Kidney (tissue), 14 donors: Measurements from ENCODE around the gene SLC10A6. TPM values are rescaled to one million over a fixed set of nuclear protein-coding genes. Genes with fewer than 3 reads are reported as not detected.

Experiments
- DNase-seq, 5 donors: peaks; one replicate each; pipeline ENCODE4 v3.0.0-alpha.2; 2013 to 2020
- FAIRE-seq: peaks from 2 replicates; lab custom pipeline; 2012; peaks lifted over from hg19 to GRCh38; lab: Jason Lieb, UNC
- H3K27ac ChIP-seq, 2 donors: one replicate each; pipeline ENCODE4 v1.7.0; 2013; ENCODE audit warnings: low read depth in 2 of 2, low read length in 2 of 2, inconsistent platforms in 1 of 2
- H3K27me3 ChIP-seq: one replicate; pipeline ENCODE4 v1.7.1; 2013; ENCODE audit warnings: low read length, inconsistent platforms; ENCODE audit not compliant: control insufficient read depth, insufficient read depth
- H3K36me3 ChIP-seq, 3 donors: one replicate each; pipeline versions ENCODE4 v1.7.0 to v1.7.1; 2013; ENCODE audit warnings: low read length in 3 of 3, control low read depth in 1 of 3, inconsistent platforms in 1 of 3; ENCODE audit not compliant: insufficient read depth in 3 of 3, control insufficient read depth in 2 of 3
- H3K4me1 ChIP-seq, 3 donors: one replicate each; pipeline versions ENCODE4 v1.7.0 to v1.7.1; 2013; ENCODE audit warnings: low read length in 3 of 3, inconsistent platforms in 1 of 3, low read depth in 1 of 3; ENCODE audit not compliant: control insufficient read depth in 2 of 3, insufficient read depth in 2 of 3
- H3K4me3 ChIP-seq, 3 donors: one replicate each; pipeline versions ENCODE4 v1.7.0 to v1.8.1; 2013; ENCODE audit warnings: low read length in 3 of 3, control low read depth in 1 of 3, inconsistent platforms in 1 of 3
- H3K9ac ChIP-seq, 3 donors: one replicate each; pipeline versions ENCODE4 v1.7.0 to v1.7.1; 2013; ENCODE audit warnings: low read length in 3 of 3, control low read depth in 1 of 3, inconsistent platforms in 1 of 3
- H3K9me3 ChIP-seq, 3 donors: one replicate each; pipeline versions ENCODE4 v1.7.0 to v1.7.1; 2013; ENCODE audit warnings: low read length in 3 of 3, control low read depth in 1 of 3, inconsistent platforms in 1 of 3; ENCODE audit not compliant: control insufficient read depth in 2 of 3, insufficient read depth in 1 of 3
- intact Hi-C: fragments of 100-400 bp; cut with DNase I; formaldehyde crosslinking; loops from one replicate; pipeline ENCODE4 v1.11.1; 2022
- polyA plus RNA-seq: library from polyadenylated mRNA; stranded (reverse); fragments of 350-450 nt; fragmentation: Illumina TruSeq; extraction: RNeasy Lipid Tissue Mini Kit (QIAGEN cat#74804); gene quantifications from one replicate; pipeline ENCODE4 v1.2.3, GENCODE V29; 2014; ENCODE audit warnings: low read depth, low replicate concordance; ENCODE audit not compliant: insufficient read depth
- total RNA-seq: library from RNA; stranded (reverse); fragmentation: NEBNext Ultra II Directional; extraction: Animal tissue kit (Norgen Biotek cat#: 25700); gene quantifications from one replicate; pipeline ENCODE4 v1.2.1, GENCODE V29; 2021
- TF ChIP-seq, protein P1 (sequence below): IDR thresholded peaks from 3 replicates; pipeline ENCODE4 v1.5.1; 2012; ENCODE audit warnings: mild to moderate bottlenecking, moderate library complexity, borderline replicate concordance; ENCODE audit not compliant: insufficient read depth; ENCODE audit errors: extremely low read depth
- donor health status: control.
- donor health status: control.
- donor health status: control.
- donor health status: control.
- donor health status: control.
- donor health status: DM: yes; HTN: yes; CAD: no.
- donor health status: Normal renal cell carcinoma (clear cell type).

SLC10A6 gene
- total and polyA plus RNA-seq, 2 donors from 2014 or later = 1.4 TPM; not detected in 1

DNA sequence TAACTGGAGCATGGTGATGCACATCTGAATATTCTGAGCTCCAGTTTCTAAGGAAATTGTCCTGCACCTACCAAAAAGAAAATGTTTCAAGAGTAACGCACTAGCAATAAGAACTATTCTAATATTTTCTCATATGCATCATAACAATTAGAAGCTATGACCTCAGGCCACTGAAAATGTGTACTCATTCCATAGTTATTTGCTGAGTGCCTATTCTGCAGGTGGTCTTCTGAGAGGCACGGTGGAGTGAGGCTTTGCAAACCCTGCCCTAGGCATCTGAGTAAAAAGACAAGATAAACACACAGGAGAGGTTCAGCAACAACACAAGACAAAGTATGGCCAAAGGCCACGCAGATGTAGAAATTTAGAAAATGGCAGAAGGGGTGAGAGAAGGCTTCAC, 23.7 kb downstream of the SLC10A6 start:
- intact Hi-C loops = no loop called here
- no peaks in the 10 kb centered on the region for H3K9me3 ChIP-seq
- TF ChIP-seq, protein P1, sequence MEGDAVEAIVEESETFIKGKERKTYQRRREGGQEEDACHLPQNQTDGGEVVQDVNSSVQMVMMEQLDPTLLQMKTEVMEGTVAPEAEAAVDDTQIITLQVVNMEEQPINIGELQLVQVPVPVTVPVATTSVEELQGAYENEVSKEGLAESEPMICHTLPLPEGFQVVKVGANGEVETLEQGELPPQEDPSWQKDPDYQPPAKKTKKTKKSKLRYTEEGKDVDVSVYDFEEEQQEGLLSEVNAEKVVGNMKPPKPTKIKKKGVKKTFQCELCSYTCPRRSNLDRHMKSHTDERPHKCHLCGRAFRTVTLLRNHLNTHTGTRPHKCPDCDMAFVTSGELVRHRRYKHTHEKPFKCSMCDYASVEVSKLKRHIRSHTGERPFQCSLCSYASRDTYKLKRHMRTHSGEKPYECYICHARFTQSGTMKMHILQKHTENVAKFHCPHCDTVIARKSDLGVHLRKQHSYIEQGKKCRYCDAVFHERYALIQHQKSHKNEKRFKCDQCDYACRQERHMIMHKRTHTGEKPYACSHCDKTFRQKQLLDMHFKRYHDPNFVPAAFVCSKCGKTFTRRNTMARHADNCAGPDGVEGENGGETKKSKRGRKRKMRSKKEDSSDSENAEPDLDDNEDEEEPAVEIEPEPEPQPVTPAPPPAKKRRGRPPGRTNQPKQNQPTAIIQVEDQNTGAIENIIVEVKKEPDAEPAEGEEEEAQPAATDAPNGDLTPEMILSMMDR = no peak
- no peak overlapping the region for H3K27ac ChIP-seq
- H3K36me3 ChIP-seq = no peaks in the 10 kb centered on the region
- H3K9ac ChIP-seq = no peak overlapping the region
- DNase-seq = no peak
- H3K4me3 ChIP-seq = no peak overlapping the region
- no peak for FAIRE-seq
- no peaks in the 10 kb centered on the region for H3K27me3 ChIP-seq
- H3K4me1 ChIP-seq = no peaks in the 10 kb centered on the region

DNA sequence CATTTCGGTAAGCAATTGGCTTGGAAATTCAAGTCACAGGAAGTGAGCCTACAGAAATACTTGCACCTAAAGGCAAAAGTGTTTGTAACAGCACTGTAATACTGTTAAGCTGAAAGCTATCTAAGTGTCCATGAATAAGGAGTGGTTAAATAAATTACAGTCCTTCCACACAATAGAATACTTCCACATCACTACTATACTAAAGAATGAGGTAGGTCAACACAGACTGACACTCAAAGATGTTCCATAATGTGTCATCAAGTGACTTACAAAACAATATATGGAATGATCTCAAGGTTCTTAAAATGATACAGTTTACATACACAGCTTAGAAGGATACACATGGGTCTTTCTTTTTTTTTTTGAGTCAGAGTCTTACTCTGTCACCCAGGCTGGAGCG, 27.0 kb downstream of the SLC10A6 start:
- no peak for FAIRE-seq
- TF ChIP-seq, protein P1 = no peak
- no peaks in the 10 kb centered on the region for H3K27me3 ChIP-seq
- peaks cover 0 to 4% (median 3%) of the 10 kb centered on the region in 3 donors for H3K4me1 ChIP-seq
- no peak overlapping the region for H3K4me3 ChIP-seq
- no peak overlapping the region for H3K9ac ChIP-seq
- H3K27ac ChIP-seq = no peak overlapping the region
- DNase-seq = no peak
- no peaks in the 10 kb centered on the region for H3K36me3 ChIP-seq
- H3K9me3 ChIP-seq = no peaks in the 10 kb centered on the region
- intact Hi-C loops = no loop called here

DNA sequence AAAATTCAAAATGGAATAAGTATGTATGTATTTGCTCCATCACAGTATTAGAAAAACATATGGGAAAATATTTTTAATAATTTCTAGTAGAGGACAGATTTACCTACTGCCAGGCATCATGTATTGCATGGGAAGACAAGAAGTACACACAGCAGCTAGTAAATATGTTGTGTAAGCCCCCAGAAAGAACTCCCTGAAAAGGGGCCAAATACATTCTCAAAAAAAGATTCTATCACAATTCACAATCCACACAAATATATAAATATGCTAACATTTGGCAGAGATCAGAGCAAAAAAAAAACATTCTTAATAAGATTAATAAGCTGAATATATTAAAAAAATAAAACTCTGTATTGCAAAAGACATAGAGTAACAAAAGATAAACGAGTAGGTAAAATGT, 28.0 kb downstream of the SLC10A6 start:
- no peak for DNase-seq

More for the DNA sequence above, 28.0 kb downstream of the SLC10A6 start:
- H3K27me3 ChIP-seq = no peaks in the 10 kb centered on the region
- H3K9me3 ChIP-seq = no peaks in the 10 kb centered on the region
- no peak overlapping the region for H3K27ac ChIP-seq
- TF ChIP-seq, protein P1 = no peak
- no peak for FAIRE-seq
- no peak overlapping the region for H3K9ac ChIP-seq
- H3K4me1 ChIP-seq = peaks cover 0 to 5% (median 3%) of the 10 kb centered on the region in 3 donors
- no peak overlapping the region for H3K4me3 ChIP-seq
- H3K36me3 ChIP-seq = no peaks in the 10 kb centered on the region
- intact Hi-C loops = no loop called here
